HCT116 (cell line): ENCODE results near the gene MTERF4. TPM values are rescaled to one million over a fixed set of nuclear protein-coding genes. Genes with fewer than 3 reads are reported as not detected.

ENCODE experiments used
- ATAC-seq: fragments of 200-7000 bp; cut with Tn5 transposase; 2 replicates; pipeline ENCODE4 v1.9.1; 2020; ENCODE audit warnings: mild to moderate bottlenecking, moderate library complexity
- BruUV-seq: library from RNA; stranded (reverse); fragments of 400-500 nt; replicated peaks from 2 replicates; lab custom pipeline; 2021; lab: Mats Ljungman, UMichigan
- CTCF ChIA-PET: fragments of 300-600 bp; sonication (Branson Sonifier 250); formaldehyde crosslinking; loops from one replicate; lab custom pipeline; 2021; ENCODE audit warnings: antibody characterized with exemption; lab: Charles Lee
- POLR2A ChIA-PET: fragments of 300-600, 350-600 bp; sonication (Branson Sonifier 250); formaldehyde crosslinking; loops from one replicate; lab custom pipeline; 2021; ENCODE audit warnings: antibody characterized with exemption; lab: Charles Lee
- RAD21 ChIA-PET, 2 experiments: fragments of 300-600 bp; sonication (Branson Sonifier 250); formaldehyde crosslinking; loops; one replicate each; lab custom pipeline; 2023; ENCODE audit warnings: low total read pairs in 2 of 2; ENCODE audit not compliant: uncharacterized antibody in 2 of 2, unreplicated experiment in 2 of 2, low non-redundant PET in 1 of 2; lab: Charles Lee
- DNase-seq: peaks from one replicate; pipeline ENCODE4 v3.0.0-alpha.2; 2010; ENCODE audit warnings: low read depth, low spot score
- H2AFZ ChIP-seq: fragments of 200-600 bp; shearing (Covaris generic), sonication (generic); 2 replicates; pipeline ENCODE4 v1.6.1; 2017; ENCODE audit warnings: low read depth, mixed run types, mixed read lengths, antibody characterized with exemption, low read length; ENCODE audit not compliant: poor library complexity, severe bottlenecking
- H3K27ac ChIP-seq: 2 replicates; pipeline ENCODE4 v1.5.1; 2012; ENCODE audit warnings: low read depth, low read length
- H3K27me3 ChIP-seq: fragments of 200-600 bp; sonication (generic); 2 replicates; pipeline ENCODE4 v1.6.1; 2016; ENCODE audit warnings: mixed run types, low read length, mixed read lengths; ENCODE audit not compliant: insufficient read depth
- H3K36me3 ChIP-seq, 2 experiments: fragments of 200-500 bp in 1 of 2; fragments of 200-600 bp in 1 of 2; sonication (Bioruptor generic) in 1 of 2; sonication (generic) in 1 of 2; 2 replicates each; pipeline versions ENCODE4 v1.5.1 to v1.6.1; 2014 to 2016; ENCODE audit warnings: low read length in 2 of 2, inconsistent platforms in 1 of 2, mixed read lengths in 1 of 2, mixed run types in 1 of 2; ENCODE audit not compliant: insufficient read depth in 2 of 2, control insufficient read depth in 1 of 2
- H3K4me1 ChIP-seq, 2 experiments: fragments of 200-600 bp in 1 of 2; sonication (generic) in 1 of 2; 2 replicates each; pipeline versions ENCODE4 v1.5.1 to v1.6.1; 2012 to 2017; ENCODE audit warnings: low read length in 2 of 2, inconsistent platforms in 1 of 2, mild to moderate bottlenecking in 1 of 2, mixed read lengths in 1 of 2, mixed run types in 1 of 2, moderate library complexity in 1 of 2; ENCODE audit not compliant: insufficient read depth in 2 of 2, control insufficient read depth in 1 of 2
- H3K4me2 ChIP-seq: fragments of 200-600 bp; sonication (generic); 2 replicates; pipeline ENCODE4 v1.6.1; 2017; ENCODE audit warnings: mixed run types, low read length, mixed read lengths
- H3K4me3 ChIP-seq, 2 experiments: fragments of 200-600 bp in 1 of 2; sonication (generic) in 1 of 2; replicated peaks in 1 of 2; 2 replicates each; pipeline ENCODE4 v1.5.1; 2011 to 2016; ENCODE audit warnings: low read length in 2 of 2, control low read depth in 1 of 2, low read depth in 1 of 2, mild to moderate bottlenecking in 1 of 2, mixed read lengths in 1 of 2, mixed run types in 1 of 2
- H3K79me2 ChIP-seq: fragments of 200-600 bp; sonication (generic); 2 replicates; pipeline ENCODE4 v1.6.1; 2017; ENCODE audit warnings: mild to moderate bottlenecking, mixed run types, low read length, moderate library complexity, mixed read lengths; ENCODE audit not compliant: insufficient read depth
- H3K9ac ChIP-seq: fragments of 200-600 bp; sonication (generic); 2 replicates; pipeline ENCODE4 v1.6.1; 2016; ENCODE audit warnings: low read length, mixed read lengths
- H3K9me2 ChIP-seq: fragments of 200-600 bp; sonication (generic), shearing (Covaris generic); 2 replicates; pipeline ENCODE4 v1.6.1; 2017; ENCODE audit warnings: mixed run types, mild to moderate bottlenecking, moderate library complexity; ENCODE audit not compliant: insufficient read depth
- H3K9me3 ChIP-seq, 2 experiments: fragments of 200-500 bp in 1 of 2; fragments of 200-600 bp in 1 of 2; sonication (Bioruptor generic) in 1 of 2; sonication (generic) in 1 of 2; 2 replicates each; pipeline ENCODE4 v1.6.1; 2014 to 2017; ENCODE audit warnings: low read length in 2 of 2, mixed read lengths in 2 of 2, inconsistent platforms in 1 of 2, low read depth in 1 of 2, mild to moderate bottlenecking in 1 of 2, mixed run types in 1 of 2, moderate library complexity in 1 of 2; ENCODE audit not compliant: control insufficient read depth in 1 of 2, insufficient read depth in 1 of 2
- H4K20me1 ChIP-seq: fragments of 200-600 bp; sonication (generic), shearing (Covaris generic); 2 replicates; pipeline ENCODE4 v1.6.1; 2017; ENCODE audit warnings: mixed run types, mild to moderate bottlenecking, moderate library complexity; ENCODE audit not compliant: insufficient read depth
- CBX3 ChIP-seq: IDR thresholded peaks from 2 replicates; pipeline ENCODE4 v1.6.1; 2012; ENCODE audit warnings: low read depth
- ELF1 ChIP-seq: IDR thresholded peaks from 2 replicates; pipeline ENCODE4 v1.6.1; 2012; ENCODE audit warnings: low read depth, borderline replicate concordance
- EZH2 ChIP-seq: fragments of 200-600 bp; sonication (generic); IDR thresholded peaks from 2 replicates; pipeline ENCODE4 v1.6.1; 2017; ENCODE audit warnings: antibody characterized with exemption, mixed run types
- EZH2phosphoT487 ChIP-seq: fragments of 200-600 bp; IDR thresholded peaks from 2 replicates; pipeline ENCODE4 v1.6.1; 2018; ENCODE audit warnings: antibody characterized with exemption, borderline replicate concordance
- FOSL1 ChIP-seq: IDR thresholded peaks from 2 replicates; pipeline ENCODE4 v1.6.1; 2012; ENCODE audit warnings: low read depth
- REST ChIP-seq: IDR thresholded peaks from 2 replicates; pipeline ENCODE4 v1.6.1; 2012; ENCODE audit warnings: low read depth
- SIN3A ChIP-seq: IDR thresholded peaks from 2 replicates; pipeline ENCODE4 v1.6.1; 2012; ENCODE audit warnings: low read depth
- SP1 ChIP-seq: IDR thresholded peaks from 2 replicates; pipeline ENCODE4 v1.6.1; 2012; ENCODE audit warnings: low read depth
- TCF7L2 ChIP-seq: IDR thresholded peaks from 2 replicates; pipeline ENCODE4 v1.7.0; 2011; ENCODE audit warnings: borderline replicate concordance, inconsistent platforms; ENCODE audit not compliant: insufficient read depth, insufficient read length; ENCODE audit errors: extremely low read depth
- ZFX ChIP-seq: fragments of 450-650 bp; IDR thresholded peaks from 2 replicates; pipeline ENCODE4 v1.6.1; 2017
- ZNF274 ChIP-seq: fragments of 200-500 bp; sonication (Bioruptor generic); IDR thresholded peaks from 2 replicates; pipeline ENCODE4 v1.6.1; 2014; ENCODE audit warnings: mild to moderate bottlenecking, low read depth, low read length, inconsistent platforms
- intact Hi-C: fragments of 100-400 bp; cut with micrococcal nuclease; formaldehyde crosslinking; loops from 2 replicates; pipeline ENCODE4 v1.10.0; 2022
- total RNA-seq: library from RNA; stranded (reverse); gene quantifications from one replicate; pipeline ENCODE4 v1.2.1, GENCODE V29; 2021; ENCODE audit not compliant: unreplicated experiment
- TF ChIP-seq, protein P1 (sequence below): IDR thresholded peaks from 2 replicates; pipeline ENCODE4 v1.6.1; 2012
- TF ChIP-seq, protein P2 (sequence below): IDR thresholded peaks from 2 replicates; pipeline ENCODE4 v1.6.1; 2012

MTERF4 gene
- total RNA-seq, 1 experiment from 2014 or later, result 25.5 TPM

DNA sequence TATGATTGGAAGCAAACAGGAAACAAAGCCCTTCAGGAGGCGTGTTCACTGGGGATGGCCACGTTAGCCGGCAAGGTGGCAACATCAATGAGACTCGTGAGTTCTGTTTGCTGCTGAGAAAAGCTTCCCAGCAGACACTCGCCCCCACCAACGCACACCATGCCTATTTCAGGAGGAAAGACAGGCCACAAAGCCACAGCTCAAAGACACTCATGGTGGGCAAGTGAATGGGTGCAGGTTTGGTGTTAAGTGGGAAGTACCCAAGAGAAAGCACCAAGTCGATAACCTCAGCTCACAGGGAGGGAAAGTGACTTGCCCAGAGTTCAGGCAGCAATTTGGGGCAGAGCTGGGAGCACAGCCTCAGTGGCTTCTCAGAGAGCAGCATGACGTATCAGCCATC, 10.5 kb upstream of the MTERF4 start (continued):
- TF ChIP-seq CBX3 (no peak), SIN3A (no peak)

GRCh38 chr2:241112046-241112445, 10.0 kb upstream of the MTERF4 start:
- no peak overlapping the region for H3K4me3 ChIP-seq
- no peaks in the 10 kb centered on the region for H4K20me1 ChIP-seq
- DNase-seq (no peak), ATAC-seq (no peak)
- no peaks in the 10 kb centered on the region for H3K27me3 ChIP-seq
- no peaks in the 10 kb centered on the region for H3K79me2 ChIP-seq
- CTCF ChIA-PET, result no interaction called here
- no TSS peak for BruUV-seq
- no peak overlapping the region for H3K9ac ChIP-seq
- TF ChIP-seq, protein P1, sequence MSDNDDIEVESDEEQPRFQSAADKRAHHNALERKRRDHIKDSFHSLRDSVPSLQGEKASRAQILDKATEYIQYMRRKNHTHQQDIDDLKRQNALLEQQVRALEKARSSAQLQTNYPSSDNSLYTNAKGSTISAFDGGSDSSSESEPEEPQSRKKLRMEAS, result no peak
- TF ChIP-seq ZNF274 (no peak), SP1 (no peak), ZFX (no peak), ELF1 (no peak), TCF7L2 (no peak), REST (no peak), CBX3 (no peak), EZH2phosphoT487 (no peak), SIN3A (no peak), FOSL1 (no peak), EZH2 (no peak)
- TF ChIP-seq, protein P2, sequence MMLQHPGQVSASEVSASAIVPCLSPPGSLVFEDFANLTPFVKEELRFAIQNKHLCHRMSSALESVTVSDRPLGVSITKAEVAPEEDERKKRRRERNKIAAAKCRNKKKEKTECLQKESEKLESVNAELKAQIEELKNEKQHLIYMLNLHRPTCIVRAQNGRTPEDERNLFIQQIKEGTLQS, result no peak
- no peaks in the 10 kb centered on the region for H3K9me3 ChIP-seq
- H2AFZ ChIP-seq, result no peak overlapping the region
- POLR2A ChIA-PET, result no interaction called here
- RAD21 ChIA-PET, result no interaction called here
- intact Hi-C loops, result no loop called here
- H3K4me2 ChIP-seq, result no peak overlapping the region
- no peaks in the 10 kb centered on the region for H3K9me2 ChIP-seq
- H3K27ac ChIP-seq, result no peak overlapping the region
- H3K4me1 ChIP-seq, result no peaks in the 10 kb centered on the region
- peaks cover 0 to 4% of the 10 kb centered on the region in 2 experiments; a peak in 1 of 4 replicates for H3K36me3 ChIP-seq
